Skeletal muscle tissue (tissue), 4 donors: Measurements from ENCODE around the gene EPHB1. TPM values are rescaled to one million over a fixed set of nuclear protein-coding genes. Genes with fewer than 3 reads are reported as not detected.

ENCODE experiments used
- H3K27ac ChIP-seq: one replicate; pipeline ENCODE4 v1.7.0; 2013; ENCODE audit warnings: mild to moderate bottlenecking, low read depth, low read length, inconsistent platforms
- H3K27me3 ChIP-seq, 3 donors: one replicate each; pipeline ENCODE4 v1.7.0; 2013; ENCODE audit warnings: low read length in 3 of 3; ENCODE audit not compliant: control insufficient read depth in 3 of 3, insufficient read depth in 3 of 3
- H3K36me3 ChIP-seq, 3 donors: one replicate each; pipeline ENCODE4 v1.7.0; 2013; ENCODE audit warnings: low read length in 3 of 3; ENCODE audit not compliant: control insufficient read depth in 3 of 3, insufficient read depth in 3 of 3
- H3K4me1 ChIP-seq, 3 donors: one replicate each; pipeline ENCODE4 v1.7.0; 2013; ENCODE audit warnings: low read length in 3 of 3, mild to moderate bottlenecking in 3 of 3; ENCODE audit not compliant: control insufficient read depth in 3 of 3, insufficient read depth in 3 of 3
- H3K4me3 ChIP-seq, 3 donors: one replicate each; pipeline ENCODE4 v1.7.0; 2013; ENCODE audit warnings: low read length in 3 of 3
- H3K9ac ChIP-seq, 3 donors: one replicate each; pipeline ENCODE4 v1.7.0; 2013; ENCODE audit warnings: low read length in 3 of 3, mild to moderate bottlenecking in 3 of 3, moderate library complexity in 2 of 3, low read depth in 1 of 3
- H3K9me3 ChIP-seq, 3 donors: one replicate each; pipeline ENCODE4 v1.7.0; 2013; ENCODE audit warnings: low read length in 3 of 3; ENCODE audit not compliant: control insufficient read depth in 3 of 3
- total RNA-seq: library from RNA; depleted of rRNA; stranded (reverse); fragments of >200 nt; gene quantifications from one replicate; pipeline ENCODE4 v1.2.3, GENCODE V29; 2014
- donor health status: Osteomylitis.

Gene EPHB1
- total RNA-seq, 1 donor from 2014 or later = 5.7 TPM

DNA sequence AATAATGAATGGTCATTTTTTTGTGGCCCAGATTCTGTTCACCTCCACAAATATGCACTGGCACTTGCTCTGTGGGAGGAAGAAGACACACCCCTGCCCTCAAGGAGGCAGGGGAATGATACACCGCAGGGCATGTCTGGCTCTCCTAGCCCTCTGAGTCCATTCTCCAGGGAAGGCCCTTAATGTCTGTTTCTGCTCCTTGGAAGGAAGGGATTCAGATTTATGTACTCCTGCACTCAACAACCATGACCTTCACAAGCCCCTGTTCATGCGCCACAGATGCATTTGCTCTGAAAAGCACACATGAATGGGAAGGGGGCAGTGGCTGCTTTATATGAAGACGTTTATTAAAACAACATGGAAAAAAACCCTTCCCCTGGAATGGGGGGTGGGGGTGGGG lies 333.8 kb downstream of the EPHB1 start:
- H3K4me3 ChIP-seq = no peak overlapping the region
- no peak overlapping the region for H3K9ac ChIP-seq
- no peak overlapping the region for H3K27ac ChIP-seq
- peaks cover 0 to 4% (median 3%) of the 10 kb centered on the region in 3 donors for H3K36me3 ChIP-seq
- no peaks in the 10 kb centered on the region for H3K9me3 ChIP-seq
- H3K4me1 ChIP-seq = no peaks in the 10 kb centered on the region
- H3K27me3 ChIP-seq = no peaks in the 10 kb centered on the region

GRCh38 chr3:135131290-135131689 lies 336.2 kb downstream of the EPHB1 start:
- H3K27me3 ChIP-seq = no peaks in the 10 kb centered on the region
- H3K27ac ChIP-seq = no peak overlapping the region
- H3K9me3 ChIP-seq = no peaks in the 10 kb centered on the region
- H3K9ac ChIP-seq = no peak overlapping the region
- H3K4me1 ChIP-seq = peaks cover 0 to 5% (median under 1%) of the 10 kb centered on the region in 3 donors
- peaks cover 0 to 4% (median 3%) of the 10 kb centered on the region in 3 donors for H3K36me3 ChIP-seq
- H3K4me3 ChIP-seq = no peak overlapping the region

DNA sequence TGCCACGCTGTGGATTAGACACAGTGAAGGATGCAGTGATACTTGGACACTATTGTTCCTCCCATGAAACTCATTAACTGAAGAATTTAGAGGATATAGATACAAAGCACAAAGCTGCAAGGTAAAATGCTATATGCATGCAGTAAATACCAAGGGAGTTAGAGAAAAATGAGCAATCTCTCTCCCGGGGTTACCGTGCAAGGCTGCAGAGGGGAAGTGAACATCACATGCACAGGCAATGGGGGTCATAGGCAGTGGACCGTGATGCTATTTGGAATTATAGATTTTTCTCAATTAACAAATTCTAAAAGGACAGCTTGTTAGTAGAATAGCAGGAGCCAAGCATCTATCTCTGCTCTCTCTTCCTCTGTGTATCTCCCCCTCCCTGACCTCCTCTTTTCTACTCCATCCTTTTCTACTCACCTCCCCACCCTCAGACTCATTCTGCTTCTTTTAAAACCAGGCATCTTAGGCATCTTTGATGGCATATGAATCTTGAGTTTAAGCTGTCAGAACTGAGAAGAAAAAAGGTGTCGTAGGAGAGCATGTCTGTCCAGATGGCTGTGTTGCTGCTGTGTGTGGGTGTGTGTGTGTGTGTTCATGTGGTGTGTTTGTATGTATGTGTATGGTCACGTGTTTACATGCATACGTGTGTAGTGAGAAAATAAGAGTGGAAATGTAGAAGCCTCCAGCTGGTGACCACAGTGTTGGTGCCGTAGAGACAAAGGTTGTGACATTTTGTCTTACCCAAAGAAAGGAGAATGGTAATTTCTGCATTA lies 339.0 kb downstream of the EPHB1 start:
- Histone ChIP-seq H3K4me3 (no peak overlapping the region), H3K36me3 (peaks cover 0 to 4% (median 3%) of the 10 kb centered on the region in 3 donors), H3K9ac (no peak overlapping the region), H3K9me3 (no peaks in the 10 kb centered on the region), H3K27me3 (no peaks in the 10 kb centered on the region), H3K27ac (no peak overlapping the region), H3K4me1 (peaks cover 10 to 19% (median 10%) of the 10 kb centered on the region in 3 donors)

DNA sequence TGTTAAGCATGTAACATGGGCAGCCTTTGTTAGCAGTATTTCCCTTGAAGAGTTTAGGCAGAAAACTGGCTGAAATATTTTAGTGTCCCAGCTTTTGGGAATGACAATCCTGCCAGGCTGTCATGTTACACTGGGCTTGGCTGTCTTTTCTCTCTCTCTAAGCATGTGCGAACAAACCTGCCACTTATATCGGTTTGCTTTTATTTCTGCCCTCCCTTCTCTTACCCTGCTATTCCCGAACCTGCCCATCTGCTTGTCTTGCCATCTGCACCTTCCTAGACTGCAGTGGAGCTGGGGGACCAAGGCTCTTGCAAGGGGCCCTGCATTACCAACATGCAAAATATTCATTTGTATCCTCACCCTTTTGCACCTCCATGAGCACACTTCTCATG lies 339.6 kb downstream of the EPHB1 start:
- no peak overlapping the region for H3K4me3 ChIP-seq
- no peak overlapping the region for H3K9ac ChIP-seq
- H3K9me3 ChIP-seq = no peaks in the 10 kb centered on the region
- peaks cover 10 to 19% (median 10%) of the 10 kb centered on the region in 3 donors for H3K4me1 ChIP-seq
- H3K27ac ChIP-seq = no peak overlapping the region
- no peaks in the 10 kb centered on the region for H3K27me3 ChIP-seq
- peaks cover 0 to 4% (median 3%) of the 10 kb centered on the region in 3 donors for H3K36me3 ChIP-seq

DNA sequence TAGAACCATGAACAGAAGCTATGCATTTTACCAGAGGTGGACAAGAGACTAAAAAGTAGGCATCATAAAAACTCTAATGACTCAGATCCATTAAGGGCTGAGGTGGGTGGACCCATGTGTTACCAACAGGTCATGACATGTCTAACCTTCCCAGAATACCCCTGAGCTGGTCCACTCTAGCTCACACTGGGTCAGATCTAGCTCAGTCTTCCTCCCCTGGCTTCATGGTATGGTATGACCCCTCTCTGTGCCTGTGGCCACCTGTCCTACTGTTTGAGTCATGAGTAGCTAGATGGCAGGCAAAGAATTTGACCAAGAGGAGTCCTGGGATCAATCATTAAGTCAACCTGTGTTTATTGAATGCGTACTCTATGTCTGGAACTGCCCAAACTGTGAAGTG lies 340.4 kb downstream of the EPHB1 start:
- no peak overlapping the region for H3K27ac ChIP-seq
- peaks cover 12 to 23% (median 14%) of the 10 kb centered on the region in 3 donors for H3K4me1 ChIP-seq
- no peaks in the 10 kb centered on the region for H3K27me3 ChIP-seq
- H3K36me3 ChIP-seq = peaks cover 0 to 4% (median 3%) of the 10 kb centered on the region in 3 donors
- H3K9ac ChIP-seq = no peak overlapping the region
- H3K4me3 ChIP-seq = no peak overlapping the region
- no peaks in the 10 kb centered on the region for H3K9me3 ChIP-seq

DNA sequence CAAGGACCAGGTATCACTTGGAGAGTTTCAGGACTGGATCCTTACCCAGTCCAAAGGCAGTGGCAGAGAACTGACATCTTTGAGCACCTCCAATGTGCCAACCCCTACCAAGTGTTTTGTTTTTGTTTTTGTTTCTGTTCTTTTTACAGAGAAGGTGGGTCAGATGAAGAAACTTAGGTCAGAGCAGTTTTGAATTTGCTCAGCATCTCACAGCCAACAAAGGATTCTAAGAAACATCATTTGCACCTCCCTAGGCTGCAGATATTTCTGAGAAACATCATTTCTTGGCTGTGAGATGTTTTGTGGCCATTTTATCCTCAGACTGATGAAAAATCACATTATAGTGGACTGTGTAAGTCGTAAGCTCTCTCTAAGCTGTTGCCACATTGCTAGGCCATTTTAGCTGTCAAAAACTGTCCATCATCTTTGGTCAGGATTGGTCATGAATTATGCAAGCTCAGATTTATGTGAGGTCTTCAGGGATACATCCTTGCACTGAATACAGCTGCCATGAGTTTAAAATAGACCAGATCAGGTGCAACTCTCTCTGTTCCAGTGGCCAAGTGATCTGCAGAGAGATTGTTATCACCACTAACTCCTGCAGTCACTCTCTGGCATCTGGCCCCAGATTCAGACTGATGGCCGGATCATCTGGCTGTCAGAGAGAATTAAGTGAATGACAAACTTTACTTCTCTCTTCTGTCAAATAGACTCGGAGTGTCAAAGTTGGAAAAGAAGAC lies 341.5 kb downstream of the EPHB1 start:
- H3K4me3 ChIP-seq = no peak overlapping the region
- H3K9me3 ChIP-seq = no peaks in the 10 kb centered on the region
- H3K9ac ChIP-seq = no peak overlapping the region
- peak overlapping the region; percentile 48 for H3K27ac ChIP-seq
- H3K36me3 ChIP-seq = peaks cover 0 to 4% (median 3%) of the 10 kb centered on the region in 3 donors
- no peaks in the 10 kb centered on the region for H3K27me3 ChIP-seq
- peaks cover 21 to 34% (median 24%) of the 10 kb centered on the region in 3 donors for H3K4me1 ChIP-seq

GRCh38 chr3:135137296-135137695 lies 342.2 kb downstream of the EPHB1 start:
- Histone ChIP-seq H3K4me1 (peaks cover 23 to 37% (median 26%) of the 10 kb centered on the region in 3 donors), H3K9ac (no peak overlapping the region), H3K36me3 (peaks cover 0 to 4% (median 3%) of the 10 kb centered on the region in 3 donors), H3K27me3 (no peaks in the 10 kb centered on the region), H3K4me3 (no peak overlapping the region), H3K27ac (peak overlapping the region; percentile 48), H3K9me3 (no peaks in the 10 kb centered on the region)

DNA sequence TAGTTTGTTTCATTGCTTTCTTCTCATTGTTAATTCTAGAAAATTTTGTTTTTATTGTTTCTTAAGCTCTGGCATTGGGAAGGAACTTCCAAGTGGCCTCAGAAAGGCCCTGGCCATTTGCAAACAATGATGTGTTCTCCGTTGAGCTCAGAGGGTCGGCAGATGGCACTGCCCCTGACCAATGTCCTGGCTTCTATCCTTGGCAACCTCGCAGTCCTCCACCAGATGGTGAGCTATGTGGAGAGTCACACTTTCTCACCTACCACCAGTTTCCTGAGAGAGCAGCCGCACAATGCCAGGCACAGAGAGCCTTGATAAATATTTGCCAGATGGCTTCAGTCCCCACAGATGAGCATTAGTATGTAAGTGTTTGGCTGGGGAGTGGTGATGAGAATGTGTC lies 343.7 kb downstream of the EPHB1 start:
- Histone ChIP-seq H3K4me3 (no peak overlapping the region), H3K9me3 (no peaks in the 10 kb centered on the region), H3K9ac (no peak overlapping the region), H3K27ac (no peak overlapping the region), H3K27me3 (no peaks in the 10 kb centered on the region), H3K36me3 (no peaks in the 10 kb centered on the region), H3K4me1 (peaks cover 23 to 37% (median 26%) of the 10 kb centered on the region in 3 donors)

DNA sequence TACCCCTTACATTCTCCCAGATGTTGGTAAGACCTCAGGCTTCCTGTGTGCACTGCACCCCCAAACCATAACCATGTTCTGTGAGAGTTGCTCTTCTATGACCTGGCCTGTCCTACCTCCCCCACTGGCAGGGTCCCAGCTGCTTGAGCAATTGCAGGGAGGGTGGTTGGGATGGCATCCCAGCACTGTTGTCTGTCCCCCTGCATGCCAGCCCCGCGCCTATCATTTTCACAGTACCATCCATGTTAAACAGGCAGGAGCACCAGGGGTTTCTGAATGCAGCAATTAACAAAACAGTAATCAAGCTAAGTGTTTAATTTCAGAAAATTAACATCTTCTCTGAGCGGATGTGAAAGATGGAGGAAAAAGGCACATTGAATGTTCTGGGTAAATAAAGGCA lies 345.5 kb downstream of the EPHB1 start:
- peaks cover 23 to 37% (median 26%) of the 10 kb centered on the region in 3 donors for H3K4me1 ChIP-seq
- H3K9me3 ChIP-seq = no peaks in the 10 kb centered on the region
- H3K36me3 ChIP-seq = no peaks in the 10 kb centered on the region
- no peak overlapping the region for H3K27ac ChIP-seq
- no peaks in the 10 kb centered on the region for H3K27me3 ChIP-seq
- no peak overlapping the region for H3K4me3 ChIP-seq
- H3K9ac ChIP-seq = no peak overlapping the region

DNA sequence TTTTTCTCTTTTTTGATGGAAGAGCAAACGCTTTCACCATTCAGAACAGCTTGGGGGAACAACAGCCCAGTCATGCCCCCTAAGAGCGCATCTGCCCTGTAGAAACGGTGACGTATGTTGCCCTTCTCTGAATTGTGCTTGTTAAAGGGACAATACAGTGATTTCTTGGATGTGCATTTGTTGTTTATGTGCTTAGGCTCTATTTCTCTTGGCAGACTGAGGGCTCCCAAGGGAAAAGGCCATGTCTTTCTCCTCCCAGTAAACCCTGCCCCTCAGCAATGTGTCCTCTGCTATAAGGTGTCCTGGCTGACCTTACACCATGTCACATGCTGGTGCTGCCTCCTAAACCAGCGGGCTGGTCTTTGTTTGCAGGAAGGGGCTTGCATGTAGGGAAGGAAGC lies 346.1 kb downstream of the EPHB1 start:
- H3K27ac ChIP-seq = no peak overlapping the region

More for the DNA sequence above, 346.1 kb downstream of the EPHB1 start:
- H3K27me3 ChIP-seq = no peaks in the 10 kb centered on the region
- H3K9me3 ChIP-seq = no peaks in the 10 kb centered on the region
- H3K9ac ChIP-seq = no peak overlapping the region
- no peaks in the 10 kb centered on the region for H3K36me3 ChIP-seq
- no peak overlapping the region for H3K4me3 ChIP-seq
- H3K4me1 ChIP-seq = peaks cover 23 to 33% (median 26%) of the 10 kb centered on the region in 3 donors
